Measurements from ENCODE around the gene ABCA9. TPM values are rescaled to one million over a fixed set of nuclear protein-coding genes. Genes with fewer than 3 reads are reported as not detected.

ABCA9 gene
- total RNA-seq, 2 experiments from 2014 or later = 0.47 TPM; not detected in 1

DNA sequence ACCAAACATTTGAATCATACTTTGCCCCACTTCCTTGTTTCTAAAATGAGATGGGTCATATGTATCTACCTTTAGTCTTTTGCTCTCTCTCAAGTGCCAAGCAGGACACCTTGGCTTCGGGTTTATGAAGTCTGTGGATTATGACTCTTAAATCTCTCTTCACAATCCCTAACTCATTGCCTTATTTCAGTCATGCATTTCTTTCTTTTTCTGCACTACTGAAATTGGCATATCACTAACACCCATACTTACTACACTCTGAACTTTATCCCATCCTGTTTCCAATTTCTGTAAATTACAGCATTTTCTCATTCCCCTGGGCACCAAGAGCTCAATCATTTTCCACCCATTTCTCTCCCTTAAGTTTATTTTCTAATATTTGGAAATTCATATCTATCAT, 42.0 kb downstream of the ABCA9 start:
- Histone ChIP-seq H3K79me2 (ENCODE audit: insufficient read depth, low read depth, low read length) (no peaks in the 10 kb centered on the region), H3K9me3 (ENCODE audit: low read length) (no peaks in the 10 kb centered on the region), H3K4me3 (ENCODE audit: low read depth, low read length, poor library complexity, severe bottlenecking) (no peak overlapping the region), H3K4me2 (ENCODE audit: low read length) (no peak overlapping the region), H3K36me3 (ENCODE audit: insufficient read depth, low read length) (no peaks in the 10 kb centered on the region), H2AFZ (ENCODE audit: low read length) (no peak overlapping the region), H4K20me1 (ENCODE audit: insufficient read depth, low read length) (no peaks in the 10 kb centered on the region), H3K9me2 (ENCODE audit: insufficient read depth, low read length) (no peaks in the 10 kb centered on the region), H3K27ac (ENCODE audit: low read depth, low read length, poor library complexity, severe bottlenecking) (no peak overlapping the region), H3K4me1 (ENCODE audit: insufficient read depth, low read length, poor library complexity, severe bottlenecking) (no peaks in the 10 kb centered on the region)
- intact Hi-C loops (cut with micrococcal nuclease; ENCODE audit: unreplicated experiment) = no loop called here
- TF ChIP-seq CTCF (conservative IDR thresholded peaks at IDR 0.05; ENCODE audit: low read length) (no peak), EZH2phosphoT487 (IDR thresholded peaks at IDR 0.05; ENCODE audit: borderline replicate concordance, low read depth, low read length) (no peak)
- no peak for DNase-seq (ENCODE audit: low spot score)
- CTCF ChIA-PET (ENCODE audit: unreplicated experiment) = interaction anchor here (0.6 kb wide), 1 partner anchor 98 kb away, joined by 3 read pairs; no protein-coding TSS in a partner anchor
- BruUV-seq (replicated peaks) = no TSS peak
- POLR2A ChIA-PET = interaction anchor here (0.8 to 1.0 kb wide), 2 partner anchors 9 to 26 kb away, joined by 3 read pairs; no protein-coding TSS in a partner anchor

GRCh38 chr17:69018022-69018615, 42.6 kb downstream of the ABCA9 start:
- ChIA-PET CTCF (ENCODE audit: unreplicated experiment) (interaction anchor here (0.6 kb wide), 1 partner anchor 99 kb away, joined by 3 read pairs; no protein-coding TSS in a partner anchor), POLR2A (no interaction called here)
- no peaks in the 10 kb centered on the region for H4K20me1 ChIP-seq (ENCODE audit: insufficient read depth, low read length)
- no peak overlapping the region for H3K4me3 ChIP-seq (ENCODE audit: low read depth, low read length, poor library complexity, severe bottlenecking)
- H3K9me2 ChIP-seq (ENCODE audit: insufficient read depth, low read length) = no peaks in the 10 kb centered on the region
- intact Hi-C loops (cut with micrococcal nuclease; ENCODE audit: unreplicated experiment) = no loop called here
- TF ChIP-seq CTCF (conservative IDR thresholded peaks at IDR 0.05; ENCODE audit: low read length) = no peak
- no peak for TF ChIP-seq EZH2phosphoT487 (IDR thresholded peaks at IDR 0.05; ENCODE audit: borderline replicate concordance, low read depth, low read length)
- no TSS peak for BruUV-seq (replicated peaks)
- no peak overlapping the region for H2AFZ ChIP-seq (ENCODE audit: low read length)
- H3K27ac ChIP-seq (ENCODE audit: low read depth, low read length, poor library complexity, severe bottlenecking) = no peak overlapping the region
- no peaks in the 10 kb centered on the region for H3K9me3 ChIP-seq (ENCODE audit: low read length)
- no peak for DNase-seq (ENCODE audit: low spot score)
- H3K79me2 ChIP-seq (ENCODE audit: insufficient read depth, low read depth, low read length) = no peaks in the 10 kb centered on the region
- no peaks in the 10 kb centered on the region for H3K36me3 ChIP-seq (ENCODE audit: insufficient read depth, low read length)
- H3K4me1 ChIP-seq (ENCODE audit: insufficient read depth, low read length, poor library complexity, severe bottlenecking) = no peaks in the 10 kb centered on the region
- H3K4me2 ChIP-seq (ENCODE audit: low read length) = no peak overlapping the region

GRCh38 chr17:69015631-69016030, 45.1 kb downstream of the ABCA9 start:
- Histone ChIP-seq H3K4me1 (ENCODE audit: insufficient read depth, low read length, poor library complexity, severe bottlenecking) (no peaks in the 10 kb centered on the region), H3K36me3 (ENCODE audit: insufficient read depth, low read length) (no peaks in the 10 kb centered on the region), H2AFZ (ENCODE audit: low read length) (no peak overlapping the region), H3K9me3 (ENCODE audit: low read length) (no peaks in the 10 kb centered on the region), H3K4me2 (ENCODE audit: low read length) (no peak overlapping the region), H3K4me3 (ENCODE audit: low read depth, low read length, poor library complexity, severe bottlenecking) (no peak overlapping the region), H3K9me2 (ENCODE audit: insufficient read depth, low read length) (no peaks in the 10 kb centered on the region), H3K79me2 (ENCODE audit: insufficient read depth, low read depth, low read length) (no peaks in the 10 kb centered on the region), H3K27ac (ENCODE audit: low read depth, low read length, poor library complexity, severe bottlenecking) (no peak overlapping the region), H4K20me1 (ENCODE audit: insufficient read depth, low read length) (no peaks in the 10 kb centered on the region)
- no peak for TF ChIP-seq CTCF (conservative IDR thresholded peaks at IDR 0.05; ENCODE audit: low read length)
- no peak for TF ChIP-seq EZH2phosphoT487 (IDR thresholded peaks at IDR 0.05; ENCODE audit: borderline replicate concordance, low read depth, low read length)
- intact Hi-C loops (cut with micrococcal nuclease; ENCODE audit: unreplicated experiment) = no loop called here
- no peak for DNase-seq (ENCODE audit: low spot score)
- no TSS peak for BruUV-seq (replicated peaks)
- CTCF ChIA-PET (ENCODE audit: unreplicated experiment) = no interaction called here
- POLR2A ChIA-PET = no interaction called here
